Central memory CD4-positive, alpha-beta T cell (primary cell): Measurements from ENCODE around the gene EML4.
"Not testable (repeated sequence)": the region's sequence is repeated elsewhere in the genome, so short reads cannot be mapped to it uniquely, and the experiment has no call there.

Source experiments
- DNase-seq: peaks from one replicate; pipeline ENCODE4 v3.0.0; 2022

The EML4 gene

DNA sequence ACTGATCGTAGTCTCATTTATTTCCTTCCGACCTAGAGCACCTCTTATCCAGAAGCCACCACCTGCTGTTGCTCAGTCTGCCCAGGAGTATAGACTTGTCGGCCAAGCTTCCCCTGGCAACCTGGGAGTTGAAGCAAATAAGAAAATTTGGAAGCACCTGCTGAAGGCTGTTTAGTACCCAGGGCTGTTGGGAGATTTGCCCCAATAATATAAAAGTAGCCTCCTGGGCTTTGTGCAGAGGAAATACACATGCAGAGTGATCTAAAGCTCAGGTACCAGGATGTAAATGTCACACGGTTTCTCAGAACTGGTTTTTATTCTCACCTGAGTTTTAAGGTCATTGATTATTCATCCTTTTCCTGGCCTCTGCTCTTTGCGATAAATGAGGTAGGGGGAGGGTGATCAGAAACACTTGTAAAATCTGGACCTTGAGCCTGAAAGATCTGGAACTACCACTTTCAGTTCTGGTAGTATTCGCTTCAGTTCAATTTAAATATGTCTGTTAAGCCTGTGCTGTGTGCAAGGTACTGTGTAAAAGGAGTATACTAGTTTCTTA lies 192.7 kb downstream of the EML4 start:
- no peak for DNase-seq

DNA sequence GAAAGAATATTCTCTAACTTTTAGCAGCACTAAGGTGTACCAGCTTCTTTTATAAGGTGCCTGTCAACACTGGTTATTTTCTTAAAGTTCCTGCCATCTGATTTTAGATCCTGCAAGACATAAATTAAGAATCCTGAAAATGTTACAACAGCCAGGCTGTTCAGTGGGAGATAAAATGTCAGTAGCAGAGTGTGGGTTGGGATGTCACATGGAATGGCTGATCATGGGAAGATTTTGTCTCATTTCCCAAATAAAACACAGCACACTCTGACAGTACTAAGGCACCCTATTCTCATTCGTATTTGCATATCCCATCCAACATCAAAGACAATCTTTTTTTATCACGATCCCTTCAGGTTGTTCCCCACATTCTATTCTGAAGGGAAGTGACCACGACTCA lies 194.3 kb downstream of the EML4 start:
- DNase-seq, result no peak

DNA sequence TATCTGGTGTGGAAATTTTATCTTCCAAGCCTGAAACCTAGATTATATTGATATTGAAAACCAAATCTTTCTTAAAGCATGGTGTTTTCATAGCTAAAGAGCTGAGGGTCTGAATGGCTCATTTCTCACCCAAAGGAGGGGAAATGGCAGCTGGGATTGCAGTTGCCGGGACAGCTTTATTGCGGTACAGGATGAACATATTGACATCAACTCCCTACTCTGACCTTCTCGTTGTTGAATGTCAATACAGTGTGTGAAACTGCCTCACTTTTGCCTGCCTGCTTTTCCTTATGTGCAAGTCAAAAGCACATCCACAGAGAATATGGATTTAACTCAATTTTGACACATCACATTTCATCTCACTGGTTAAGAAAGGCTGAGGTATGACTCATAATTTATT lies 195.5 kb downstream of the EML4 start:
- DNase-seq, result no peak

DNA sequence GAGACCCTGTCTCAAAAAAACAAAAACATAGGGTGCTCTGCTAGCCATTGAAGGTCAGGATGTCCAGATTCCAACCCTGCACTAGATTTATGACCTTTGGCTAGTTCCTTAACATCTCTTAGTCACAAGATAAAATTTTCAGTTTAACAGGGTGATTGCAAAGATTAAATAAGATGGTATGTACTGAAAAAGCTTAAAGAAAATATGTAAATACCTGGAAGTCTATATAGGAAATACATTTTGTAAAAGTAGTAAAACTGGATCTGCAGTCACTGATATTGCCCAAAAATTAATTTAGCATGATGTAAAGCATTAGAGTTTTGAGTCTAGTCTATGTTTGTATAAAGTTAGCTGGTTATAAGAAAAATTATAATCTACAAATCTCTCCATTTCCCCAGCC lies 197.3 kb downstream of the EML4 start:
- DNase-seq, result no peak

DNA sequence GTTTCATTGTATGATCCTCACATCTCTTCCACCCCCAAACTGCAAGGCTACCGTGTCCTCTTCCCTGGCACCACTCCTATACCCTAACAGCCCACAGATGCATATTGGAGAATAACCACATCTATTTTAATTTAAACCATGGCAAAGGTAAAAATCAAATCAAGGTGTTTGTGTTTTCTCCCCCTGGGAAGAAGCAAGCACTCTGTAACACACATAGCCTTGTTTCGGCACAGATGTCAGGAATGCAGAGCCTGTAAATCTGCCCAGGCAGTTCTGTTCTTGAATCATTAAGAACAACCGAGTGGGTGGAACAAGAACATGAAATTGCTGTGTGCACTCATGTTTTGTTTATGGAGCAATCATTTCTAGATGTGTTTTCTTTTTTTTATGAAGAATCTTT lies 198.7 kb downstream of the EML4 start:
- no peak for DNase-seq

DNA sequence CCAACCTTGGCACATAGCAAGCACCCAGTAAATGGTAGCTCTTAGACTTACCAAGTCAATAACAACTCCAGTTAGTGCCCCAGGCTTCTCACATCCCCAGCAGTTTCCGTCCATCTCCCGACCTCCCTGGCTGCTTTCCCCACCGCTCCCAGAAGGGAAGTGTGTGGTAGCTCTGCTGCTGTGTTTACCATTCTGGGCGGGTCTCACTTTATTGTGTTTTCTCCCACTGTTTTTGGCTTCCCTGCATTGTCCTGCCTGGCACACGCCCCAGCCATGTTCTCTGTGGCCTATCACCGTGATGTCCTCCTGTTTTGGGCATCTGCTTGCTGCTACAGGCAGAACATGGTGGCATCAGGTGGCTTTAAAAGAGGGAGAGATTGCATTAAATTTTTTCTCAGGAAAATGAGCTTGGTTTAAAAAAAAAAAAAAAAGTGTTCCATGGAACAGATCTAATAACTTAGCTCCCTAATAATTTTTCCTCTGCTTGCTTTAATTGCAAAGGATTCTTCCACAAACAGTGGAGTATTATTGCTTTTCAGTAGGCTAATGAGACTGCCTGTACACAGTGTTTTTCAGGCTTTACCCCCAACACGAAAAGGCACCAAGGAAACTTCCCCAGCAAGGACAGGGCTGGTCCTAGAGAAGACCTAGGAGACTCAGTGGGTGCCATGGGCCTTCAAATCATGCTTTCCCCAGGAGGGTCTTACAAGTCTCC lies 199.8 kb downstream of the EML4 start:
- DNase-seq, result no peak

DNA sequence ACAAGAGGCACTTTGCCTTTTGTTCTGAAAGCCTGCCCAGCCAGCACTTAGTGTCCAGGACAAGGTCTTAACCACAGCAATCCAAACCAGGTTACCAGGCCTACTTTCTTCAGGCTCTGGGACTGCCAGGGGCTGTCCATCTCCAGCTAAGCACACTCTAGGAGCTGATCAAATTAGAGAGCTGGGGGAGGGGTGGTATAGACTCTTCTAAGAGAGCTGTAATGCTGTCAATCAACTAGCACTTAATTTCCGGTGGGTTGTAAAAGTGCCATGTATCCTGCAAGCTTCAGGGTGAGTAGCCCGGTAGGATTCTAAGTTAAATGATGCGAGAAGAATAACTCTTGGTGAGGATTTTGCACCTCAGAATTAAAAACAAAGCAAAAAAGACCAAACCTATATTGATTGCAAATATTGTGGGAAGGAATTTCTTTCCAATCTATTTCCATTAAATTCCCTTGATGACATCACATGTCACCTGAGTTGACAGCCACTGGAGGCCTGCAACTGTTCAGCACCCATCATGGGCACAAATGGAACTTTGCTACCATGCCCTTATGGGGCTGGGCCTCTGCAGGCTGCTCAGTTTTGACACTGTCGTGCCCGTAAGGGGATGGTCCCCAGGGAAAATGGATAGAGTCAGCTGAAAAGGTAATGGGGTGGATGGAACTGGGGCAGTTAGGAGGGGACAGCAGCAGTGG lies 200.5 kb downstream of the EML4 start:
- no peak for DNase-seq

DNA sequence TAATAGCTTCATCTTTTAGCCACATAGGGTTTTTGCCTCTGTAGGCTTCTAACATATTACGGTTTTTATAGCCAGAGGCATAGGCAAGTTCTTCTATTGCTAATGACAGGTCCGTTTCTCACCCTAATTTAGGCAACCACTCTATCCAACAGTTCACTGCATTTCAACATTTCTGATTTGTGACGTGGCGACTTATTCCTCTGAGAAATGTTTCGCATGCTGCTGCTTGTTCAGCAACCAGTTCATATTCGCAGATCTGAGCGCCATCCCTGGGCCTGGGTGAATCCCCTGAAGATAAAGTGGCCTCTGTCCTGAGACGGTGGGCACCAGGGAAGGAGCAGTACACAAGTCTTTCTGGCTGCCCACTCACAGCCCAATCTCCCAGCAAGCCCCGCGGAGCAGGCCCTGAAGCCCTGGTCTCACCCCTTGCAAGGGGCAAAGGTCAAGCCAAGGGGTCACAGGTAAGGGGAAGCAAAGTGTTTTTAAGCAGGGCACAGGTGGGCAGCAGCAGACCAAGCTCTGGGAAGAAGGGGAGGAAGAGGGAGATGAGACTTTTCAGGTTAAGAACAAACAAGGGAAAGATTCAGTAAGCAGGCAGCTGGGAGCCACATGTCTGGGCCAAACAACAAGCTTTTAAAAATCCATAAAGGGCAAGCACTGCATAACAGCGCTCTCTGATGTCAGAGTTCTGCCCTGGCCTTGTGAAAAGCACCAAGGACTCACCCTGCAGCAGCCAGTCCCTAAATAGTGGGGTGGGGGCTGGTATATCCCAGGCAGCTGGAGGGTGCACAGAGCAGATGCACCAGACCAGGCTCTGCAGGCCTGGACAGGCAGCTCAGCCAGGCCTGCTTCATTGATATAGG lies 202.7 kb downstream of the EML4 start:
- no peak for DNase-seq

DNA sequence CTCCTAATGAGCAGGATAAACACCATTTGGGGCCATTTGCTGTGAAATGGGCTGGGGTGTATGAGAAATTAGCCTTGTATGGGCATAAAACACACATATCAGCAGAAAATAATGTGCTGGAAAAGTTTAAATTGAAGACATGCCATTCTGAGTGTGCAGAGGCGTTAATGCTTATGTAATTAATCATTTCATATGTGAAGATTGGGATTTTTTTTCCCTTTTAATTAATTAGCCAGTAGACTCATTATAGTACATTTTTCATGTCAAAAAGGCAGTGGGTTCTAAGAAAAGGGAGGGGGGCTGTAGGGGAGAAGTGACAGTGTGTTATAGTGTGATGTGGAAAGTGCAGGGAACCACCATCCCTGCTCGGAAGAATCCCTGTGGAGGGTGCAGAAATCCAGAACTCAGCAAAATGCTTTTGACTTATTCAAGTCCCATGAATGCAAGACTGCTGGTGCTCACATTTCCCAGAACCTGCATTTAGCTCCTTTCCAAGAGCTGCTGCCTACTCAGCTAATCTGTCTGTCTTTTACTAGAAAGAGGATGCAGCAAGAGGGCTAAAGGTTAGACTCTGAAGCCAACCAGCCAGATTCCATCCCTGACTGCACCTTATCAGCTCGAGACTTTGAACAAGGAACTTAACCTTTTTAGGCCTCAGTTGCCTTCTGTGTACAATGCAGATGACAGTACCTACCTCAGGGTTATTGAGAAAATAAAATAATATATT lies 203.5 kb downstream of the EML4 start:
- no peak for DNase-seq

DNA sequence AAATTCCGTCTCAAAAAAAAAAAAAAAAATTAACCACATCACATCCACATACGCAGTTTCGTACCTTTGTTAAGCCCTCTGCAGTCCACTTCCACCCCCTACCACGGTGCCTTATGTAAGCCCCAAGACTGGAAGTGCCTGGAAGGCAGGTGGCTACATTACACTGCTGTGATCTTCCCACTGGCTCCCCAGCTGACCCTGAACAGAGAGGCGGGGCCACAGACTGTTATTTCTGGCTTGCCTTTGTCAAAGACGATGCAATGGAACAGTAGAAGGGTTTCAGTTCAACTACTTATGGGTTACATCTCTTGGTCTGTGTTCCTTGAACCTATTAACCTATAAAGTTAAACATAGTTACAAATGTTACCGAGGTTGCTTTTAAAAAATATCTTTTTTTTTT lies 207.6 kb downstream of the EML4 start:
- no peak for DNase-seq

DNA sequence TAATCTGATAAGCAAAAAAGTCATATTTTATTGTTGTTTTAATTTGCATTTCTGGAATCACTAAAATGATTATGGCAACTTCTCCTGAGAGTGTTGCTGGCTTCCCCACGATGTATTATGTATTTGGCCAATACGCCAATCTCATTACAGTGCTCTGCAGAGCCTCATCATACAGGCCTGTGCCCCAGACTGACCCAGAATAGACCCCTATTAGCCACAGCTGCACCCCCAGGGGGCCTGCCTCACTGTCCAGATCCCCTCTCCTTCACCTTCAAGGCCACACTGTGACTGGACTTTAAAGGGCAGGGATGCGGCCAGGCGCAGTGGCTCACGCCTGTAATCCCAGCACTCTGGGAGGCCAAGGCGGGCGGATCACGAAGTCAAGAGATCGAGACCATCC lies 209.3 kb downstream of the EML4 start:
- DNase-seq, result no peak

DNA sequence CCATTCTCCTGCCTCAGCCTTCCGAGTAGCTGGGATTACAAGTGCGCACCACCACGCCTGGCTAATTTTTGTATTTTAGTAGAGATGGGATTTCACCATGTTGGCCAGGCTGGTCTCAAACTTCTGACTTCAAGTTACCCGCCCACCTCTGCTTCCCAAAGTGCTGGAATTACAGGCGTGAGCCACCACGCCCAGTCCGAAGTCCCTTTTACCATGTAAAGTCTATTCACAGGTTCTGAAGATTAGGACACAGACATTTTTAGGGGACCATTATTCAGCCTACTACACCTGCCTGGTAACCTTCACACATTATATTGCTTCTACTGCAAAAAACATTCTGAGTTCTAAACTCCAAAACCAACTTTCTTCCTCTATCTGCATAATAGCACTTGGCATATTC lies 210.9 kb downstream of the EML4 start:
- DNase-seq, result not testable (repeated sequence)

DNA sequence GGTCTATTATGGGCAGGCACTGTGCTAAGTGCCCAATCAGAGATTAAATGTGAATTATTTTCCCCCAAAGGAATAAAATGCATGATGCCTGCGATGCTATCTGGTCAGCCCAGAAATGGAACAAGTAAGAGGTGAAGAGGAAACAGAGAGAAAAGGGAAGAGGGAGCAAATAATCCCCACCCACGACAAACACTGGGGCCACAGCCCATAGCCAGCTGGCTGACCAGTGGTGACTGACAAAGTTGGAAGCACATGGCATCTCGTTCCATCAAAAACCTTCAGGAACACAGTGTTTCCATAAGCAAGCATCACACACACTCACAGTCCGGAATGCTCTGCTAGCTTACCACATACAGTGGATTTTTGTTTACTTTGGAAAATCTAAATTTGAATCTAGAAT lies 213.0 kb downstream of the EML4 start:
- DNase-seq, result no peak
